ENCODE results near the gene MXD1.
"Not testable (repeated sequence)": the region's sequence is repeated elsewhere in the genome, so short reads cannot be mapped to it uniquely, and the experiment has no call there.

Gene MXD1

DNA sequence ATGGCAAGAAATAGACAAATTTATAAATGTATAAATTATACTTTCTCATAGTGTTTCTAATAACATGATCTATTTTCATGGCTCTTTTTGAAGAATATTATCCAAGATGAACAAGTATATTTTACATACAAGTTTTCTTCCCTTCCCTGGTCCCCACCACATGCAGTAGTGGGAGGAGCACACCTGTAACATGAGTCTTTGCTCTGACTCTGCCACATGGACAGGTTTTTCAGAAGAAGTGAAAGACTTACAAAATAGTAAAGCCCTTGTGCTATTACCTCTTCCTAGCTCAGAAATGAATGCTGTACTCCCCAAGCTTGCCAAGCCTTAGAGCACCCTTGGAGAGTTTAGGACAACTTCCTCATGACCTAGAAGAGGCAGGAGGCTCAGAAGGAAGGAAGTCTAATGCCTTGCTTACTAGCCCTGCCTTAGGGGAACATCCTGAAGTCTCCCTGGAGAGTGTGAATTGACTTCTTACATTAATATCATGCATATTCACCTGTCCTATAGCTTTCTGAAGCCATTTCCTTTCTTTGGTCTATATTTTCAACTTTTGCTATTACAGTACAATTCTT is 18.4 kb downstream of the MXD1 start:
- no peak for DNase-seq

- DNase-seq, result no peak
Observed at GRCh38 chr2:69933839-69934613, 19.1 kb downstream of the MXD1 start.

DNA sequence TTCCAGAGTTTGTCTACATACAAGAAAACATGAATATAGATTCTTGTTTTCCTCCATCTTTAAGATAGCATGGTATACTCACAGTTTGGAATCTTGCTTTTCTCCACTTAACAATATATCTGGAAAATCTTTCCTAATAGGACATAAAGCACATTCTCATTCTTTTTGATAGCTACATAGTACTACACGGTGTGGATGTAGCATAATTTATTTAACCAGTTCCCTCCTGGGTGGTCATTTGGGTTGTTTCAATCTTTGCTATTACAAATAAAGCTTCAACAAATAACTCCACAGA is 19.7 kb downstream of the MXD1 start:
- DNase-seq, result no peak

DNA sequence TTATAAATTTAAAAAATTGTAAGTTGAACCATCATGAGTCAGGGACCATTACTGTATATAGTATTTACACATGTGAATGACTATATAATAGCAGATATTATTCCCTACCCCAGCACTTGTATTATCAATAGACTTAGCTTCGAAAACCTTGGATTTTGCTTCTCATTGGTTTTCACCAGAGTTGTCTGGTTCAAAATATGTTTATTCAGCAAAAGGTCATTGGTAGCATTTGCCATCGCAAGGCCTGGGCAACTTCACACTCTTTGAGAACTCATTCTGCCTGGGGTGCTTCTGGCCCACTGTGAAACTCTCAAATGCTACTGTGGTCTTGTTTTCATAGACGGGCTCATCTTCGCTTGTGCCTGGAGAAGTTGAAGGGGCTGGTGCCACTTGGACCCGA is 20.1 kb downstream of the MXD1 start:
- no peak for DNase-seq

DNA sequence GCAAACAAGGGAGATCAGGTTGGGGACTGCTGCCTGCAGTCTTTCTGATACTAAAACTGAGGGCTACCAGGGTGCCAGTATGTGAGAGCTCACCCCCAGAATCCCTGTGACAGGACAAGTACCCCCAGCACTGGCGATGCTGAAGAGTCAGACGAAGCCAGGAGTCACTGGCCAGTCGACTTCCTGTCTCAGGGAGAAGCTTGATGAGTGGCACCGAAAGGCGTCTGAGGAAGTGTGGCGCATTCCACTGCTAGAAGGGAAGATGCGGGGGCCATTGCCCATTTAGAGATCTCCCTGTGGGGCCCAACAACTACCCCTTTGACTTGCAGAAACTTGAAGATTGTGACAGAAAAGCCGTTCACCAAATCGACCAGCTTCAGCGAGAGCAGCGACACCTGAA is 22.0 kb downstream of the MXD1 start:
- DNase-seq, result no peak

GRCh38 chr2:69937968-69938367 is 23.1 kb downstream of the MXD1 start:
- DNase-seq, result no peak

GRCh38 chr2:69939722-69940121 is 24.8 kb downstream of the MXD1 start:
- no peak for DNase-seq

- no peak for DNase-seq
Observed at GRCh38 chr2:69940691-69941090, 25.8 kb downstream of the MXD1 start.

GRCh38 chr2:69943000-69943842 is 28.3 kb downstream of the MXD1 start:
- no peak for DNase-seq

DNA sequence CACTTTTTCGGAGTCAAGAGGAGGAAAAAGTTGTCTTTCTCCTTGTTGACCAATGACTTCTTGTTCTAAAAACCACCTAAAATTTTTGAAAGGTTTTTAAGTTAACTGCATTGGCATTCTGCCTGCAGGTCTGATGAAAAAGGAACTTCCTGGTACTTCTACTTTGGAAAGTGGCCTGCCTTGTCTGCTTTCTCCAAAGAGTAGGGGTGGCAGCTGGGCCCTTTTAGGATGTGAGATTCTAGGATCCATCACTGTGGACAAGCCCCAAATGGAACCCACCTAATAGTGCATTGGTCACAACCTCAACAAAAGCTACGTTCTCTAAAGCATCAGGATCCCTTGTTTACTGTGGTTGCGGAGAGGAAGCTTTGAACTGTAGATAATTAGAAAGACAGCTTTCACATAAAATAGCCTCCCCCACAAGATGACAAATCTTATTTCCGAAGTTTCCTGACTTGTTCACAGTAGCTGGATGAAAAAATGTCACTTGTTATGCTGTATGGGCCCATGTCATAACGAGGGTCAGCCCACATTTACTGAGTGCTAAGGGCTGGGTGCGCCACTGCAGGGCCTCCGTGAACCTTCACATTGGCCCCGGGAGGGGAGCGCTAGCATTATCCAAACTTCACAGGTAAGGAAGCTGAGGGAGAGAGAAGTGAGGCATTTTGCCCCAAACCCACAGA is 29.1 kb downstream of the MXD1 start:
- no peak for DNase-seq

DNA sequence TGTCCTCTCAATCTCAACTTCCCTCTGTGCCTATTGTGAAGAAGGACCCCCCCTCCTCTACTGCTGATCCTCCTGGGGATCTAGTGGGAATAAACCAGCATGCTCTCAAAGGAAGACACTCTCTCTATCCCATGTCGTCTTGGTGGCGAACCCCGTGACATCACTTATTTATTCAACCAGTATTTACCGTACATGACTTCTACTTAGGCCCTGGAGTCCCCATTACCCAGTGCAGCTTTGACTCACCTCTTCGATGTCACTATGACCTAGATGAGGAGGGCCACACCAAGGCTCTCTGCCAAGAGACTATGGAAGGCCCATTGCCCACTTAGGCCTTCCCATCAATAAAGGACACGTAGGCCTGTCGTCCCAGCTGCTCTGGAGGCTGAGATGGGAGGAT is 29.8 kb downstream of the MXD1 start:
- DNase-seq, result no peak

DNA sequence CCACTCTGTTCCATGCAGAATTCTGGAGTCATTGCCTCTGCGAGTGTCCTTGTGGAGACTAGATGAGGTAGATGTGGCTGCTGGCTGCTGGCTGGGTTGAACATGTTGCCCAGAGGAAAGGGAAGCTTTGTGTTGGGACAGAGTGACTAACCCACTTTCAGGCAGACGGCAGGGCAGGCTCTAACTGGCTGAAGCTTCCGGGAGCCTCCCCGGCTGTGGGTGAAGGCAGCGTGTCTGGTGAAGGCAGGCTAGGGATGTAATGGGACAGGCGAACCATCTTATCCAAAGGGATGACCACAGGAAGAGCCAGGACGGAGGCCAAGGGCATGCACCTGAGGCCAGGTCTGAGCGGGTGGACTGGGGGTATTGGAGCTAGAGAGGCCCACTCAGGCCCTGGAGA is 30.5 kb downstream of the MXD1 start:
- DNase-seq, result no peak

DNA sequence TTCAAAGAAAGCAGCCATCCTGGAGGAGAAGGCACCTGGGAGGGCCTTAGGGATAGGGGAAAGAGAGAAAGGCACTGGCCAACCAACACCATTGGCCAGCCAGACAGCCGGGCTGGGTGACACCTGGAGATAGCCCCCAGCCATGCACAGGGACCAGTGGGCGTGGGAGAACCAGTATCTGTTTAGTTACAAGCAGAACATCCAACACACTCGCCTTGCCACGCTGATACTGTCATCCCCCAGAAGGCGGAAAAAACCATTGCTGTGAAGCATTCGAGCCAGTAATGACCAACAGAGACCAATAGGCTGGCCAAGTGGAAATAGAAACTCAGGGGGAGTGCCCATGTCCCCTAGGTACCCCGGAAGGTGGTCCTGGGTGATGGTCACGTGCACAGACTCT is 31.0 kb downstream of the MXD1 start:
- DNase-seq, result no peak

- no peak for DNase-seq
Observed at GRCh38 chr2:69946351-69947324, 31.7 kb downstream of the MXD1 start.

DNA sequence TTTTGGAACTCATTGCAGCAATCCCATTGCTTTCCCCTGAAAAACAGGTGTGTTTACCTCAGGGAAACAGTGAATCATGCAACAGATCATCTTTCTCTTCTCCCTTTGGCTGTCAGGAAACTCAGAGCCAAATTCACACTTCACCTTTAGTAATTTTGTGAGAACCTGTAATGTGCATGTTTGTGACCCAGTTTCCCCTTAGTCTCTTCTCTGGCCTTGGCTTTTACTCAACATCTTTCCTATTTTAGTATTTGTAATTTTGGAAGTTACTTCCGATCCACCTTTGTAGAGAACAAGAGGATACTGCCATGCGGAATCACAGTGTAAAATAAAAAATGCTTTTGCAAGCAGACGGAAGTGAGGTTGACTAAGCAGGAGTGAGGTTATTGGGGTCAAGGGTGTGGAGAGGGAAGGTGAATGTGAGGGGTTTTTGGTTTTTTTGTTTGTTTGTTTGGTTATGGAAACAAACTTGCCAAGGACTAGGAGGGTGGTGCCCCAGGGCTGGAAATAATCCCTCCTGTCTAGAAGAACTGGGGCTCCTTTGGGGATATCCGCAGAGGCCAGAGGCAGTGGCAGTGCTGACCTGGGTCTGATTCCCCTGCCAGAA is 32.5 kb downstream of the MXD1 start:
- DNase-seq, result no peak

DNA sequence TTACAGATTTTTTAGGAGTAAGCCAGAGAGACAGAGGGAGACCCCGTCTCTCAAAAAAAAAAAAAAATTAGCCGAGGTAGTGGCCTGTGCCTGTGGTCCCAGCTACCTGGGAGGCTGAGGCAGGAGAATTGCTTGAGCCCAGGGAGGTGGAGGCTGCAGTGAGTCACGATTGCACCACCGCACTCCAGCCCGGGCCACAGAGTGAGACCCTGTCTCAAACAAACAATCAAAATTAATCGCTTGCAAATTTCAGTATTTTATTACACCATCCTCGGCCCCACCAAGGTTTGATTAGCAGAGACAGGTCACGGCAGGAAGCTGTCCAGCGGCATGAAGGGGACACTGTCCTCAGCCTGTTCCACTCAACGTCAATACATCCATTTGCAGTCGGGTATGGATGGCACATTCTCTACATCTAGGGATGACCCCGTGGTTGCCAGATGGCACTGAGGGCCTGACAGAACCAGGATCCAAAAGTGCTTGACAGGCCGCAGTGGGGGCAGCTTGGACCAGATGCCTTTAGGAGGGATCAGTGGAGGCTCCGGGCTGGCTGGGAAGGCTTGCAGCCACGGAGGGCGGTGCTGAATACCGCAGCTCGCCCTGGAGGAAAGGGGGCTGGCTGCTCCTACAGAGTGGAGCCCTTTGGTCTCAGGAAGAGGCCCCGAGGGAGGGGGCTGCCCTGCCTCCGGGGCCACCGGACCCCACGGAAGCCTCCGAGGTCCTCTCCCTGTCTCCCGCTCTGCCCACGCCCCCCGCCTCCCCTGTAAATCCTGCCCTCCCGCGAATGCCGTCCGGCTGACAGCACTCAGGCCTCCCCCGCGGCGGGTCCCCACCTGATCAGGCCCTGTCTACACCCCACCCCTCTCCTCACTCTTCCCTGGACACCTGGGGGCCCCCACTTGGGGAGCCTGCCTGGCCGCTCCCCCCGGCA is 33.4 kb downstream of the MXD1 start:
- no peak for DNase-seq

DNA sequence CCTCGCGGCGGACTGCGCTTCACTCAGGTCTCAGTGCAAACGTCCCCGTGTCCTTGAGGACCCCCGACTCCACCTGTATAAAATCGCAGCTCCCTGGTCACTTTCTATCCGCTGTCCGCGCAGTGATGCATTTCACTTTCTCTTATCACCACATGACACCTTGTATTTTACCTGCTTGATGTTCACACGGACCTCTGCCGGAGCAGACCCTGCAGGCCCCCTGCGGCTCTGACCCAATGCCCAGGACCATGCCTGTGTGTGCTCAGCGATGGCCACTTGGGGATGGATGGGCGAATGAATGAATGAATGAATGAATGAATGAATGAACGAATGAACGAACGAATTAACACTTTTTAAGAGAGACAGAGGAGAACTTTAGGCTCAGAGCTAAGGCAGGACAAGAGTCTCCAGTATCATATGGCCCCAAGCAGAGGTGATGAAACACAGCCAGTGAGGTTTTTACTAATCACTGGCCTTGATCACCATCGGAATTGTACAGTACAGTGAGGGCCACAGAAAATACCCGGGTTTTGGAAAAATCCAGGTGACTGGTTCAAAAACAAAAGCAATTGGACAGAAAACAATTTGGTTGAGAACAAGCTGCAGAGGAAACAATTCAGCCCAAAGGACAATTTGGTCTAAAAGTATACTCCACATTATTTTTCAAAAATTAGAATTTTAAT is 34.2 kb downstream of the MXD1 start:
- DNase-seq, result no peak

DNA sequence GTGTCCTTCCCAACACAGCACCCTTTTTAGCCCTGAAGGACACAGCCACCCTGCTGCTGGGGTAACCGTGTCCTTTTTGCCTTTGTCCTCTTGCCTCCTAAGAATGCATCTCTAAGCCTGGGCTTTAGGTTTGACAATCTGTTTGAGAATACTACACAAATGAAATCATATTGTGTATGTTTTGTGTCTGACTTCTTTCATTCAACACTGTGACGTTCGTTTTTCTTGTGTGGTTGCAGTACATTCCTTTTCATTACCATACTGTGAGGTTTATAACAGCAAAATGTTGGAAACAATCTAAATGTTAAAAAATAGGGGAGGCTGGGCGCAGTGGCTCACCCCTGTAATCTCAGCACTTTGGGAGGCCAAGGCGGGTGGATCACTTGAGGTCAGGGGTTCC is 35.3 kb downstream of the MXD1 start:
- DNase-seq, result no peak

DNA sequence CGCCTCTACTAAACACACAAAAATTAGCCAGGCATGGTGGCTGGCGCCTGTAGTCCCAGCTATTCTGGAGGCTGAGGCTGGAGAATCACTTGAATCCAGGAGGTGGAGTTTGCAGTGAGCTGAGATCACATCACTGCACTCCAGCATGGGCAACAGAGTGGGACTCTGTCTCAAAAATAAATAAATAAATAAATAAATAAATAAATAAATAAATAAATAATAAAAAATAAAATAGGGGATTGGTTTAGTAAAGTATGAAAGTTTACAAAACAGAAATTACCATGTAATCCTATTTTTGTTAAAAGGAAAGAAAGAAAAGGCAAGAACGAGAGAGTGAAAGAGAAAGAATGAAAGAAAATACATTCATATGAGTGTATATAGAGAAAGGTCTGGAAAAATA is 35.8 kb downstream of the MXD1 start:
- not testable (repeated sequence) for DNase-seq

Data from amygdala (tissue), 56 donors.